OCI-LY3 (cell line): Measurements from ENCODE around the gene UMODL1.

Source experiments
- H2AFZ ChIP-seq: fragments of 200-600, 300-600 bp; shearing (Covaris generic); 2 replicates; pipeline ENCODE4 v1.6.0; 2014; ENCODE audit warnings: antibody characterized with exemption, low read depth, low read length
- H3K27ac ChIP-seq: fragments of 200-600, 300-600 bp; sonication (generic); 2 replicates; pipeline ENCODE4 v1.5.1; 2014; ENCODE audit warnings: mild to moderate bottlenecking, low read length, moderate library complexity, mixed read lengths
- H3K27me3 ChIP-seq: fragments of 200-600, 300-600 bp; sonication (generic); 2 replicates; pipeline ENCODE4 v1.6.1; 2014; ENCODE audit warnings: low read depth, low read length, mixed read lengths
- H3K36me3 ChIP-seq: fragments of 200-600, 300-600 bp; sonication (generic); replicated peaks from 2 replicates; pipeline ENCODE3; 2014; ENCODE audit warnings: low read depth, low read length, mixed read lengths
- H3K4me1 ChIP-seq: fragments of 300-600, 200-600 bp; sonication (generic); 2 replicates; pipeline ENCODE4 v1.6.1; 2014; ENCODE audit warnings: low read length, mixed read lengths
- H3K4me2 ChIP-seq: fragments of 200-600, 300-600 bp; sonication (generic); 2 replicates; pipeline ENCODE4 v1.6.1; 2014; ENCODE audit warnings: low read length, mixed read lengths
- H3K4me3 ChIP-seq: fragments of 300-600, 200-600 bp; sonication (generic); 2 replicates; pipeline ENCODE4 v1.5.1; 2014; ENCODE audit warnings: antibody characterized with exemption, mild to moderate bottlenecking, low read length, moderate library complexity
- H3K79me2 ChIP-seq: fragments of 300-600, 200-600 bp; shearing (Covaris generic); 2 replicates; pipeline ENCODE4 v1.6.1; 2014; ENCODE audit warnings: mild to moderate bottlenecking, low read length, mixed read lengths
- H3K9ac ChIP-seq: fragments of 300-600, 200-600 bp; shearing (Covaris generic); 2 replicates; pipeline ENCODE4 v1.6.0; 2014; ENCODE audit warnings: mild to moderate bottlenecking, low read length, moderate library complexity
- H3K9me3 ChIP-seq: fragments of 200-600, 300-600 bp; shearing (Covaris generic); 2 replicates; pipeline ENCODE4 v1.6.1; 2014; ENCODE audit warnings: low read length, mixed read lengths; ENCODE audit not compliant: insufficient read depth
- H4K20me1 ChIP-seq: fragments of 200-600, 300-600 bp; sonication (generic); 2 replicates; pipeline ENCODE4 v1.6.1; 2016; ENCODE audit warnings: low read length, mixed read lengths; ENCODE audit not compliant: insufficient read depth
- EZH2phosphoT487 ChIP-seq: fragments of 200-600 bp; shearing (Covaris generic); IDR thresholded peaks from 2 replicates; pipeline ENCODE4 v1.6.1; 2018; ENCODE audit warnings: antibody characterized with exemption, mixed run types, low read depth
- TF ChIP-seq, protein P1 (sequence below): fragments of 200-600, 300-600 bp; sonication (generic); IDR thresholded peaks from 2 replicates; pipeline ENCODE4 v1.5.1; 2014; ENCODE audit warnings: antibody characterized with exemption, low read length, low read depth

Gene UMODL1

DNA sequence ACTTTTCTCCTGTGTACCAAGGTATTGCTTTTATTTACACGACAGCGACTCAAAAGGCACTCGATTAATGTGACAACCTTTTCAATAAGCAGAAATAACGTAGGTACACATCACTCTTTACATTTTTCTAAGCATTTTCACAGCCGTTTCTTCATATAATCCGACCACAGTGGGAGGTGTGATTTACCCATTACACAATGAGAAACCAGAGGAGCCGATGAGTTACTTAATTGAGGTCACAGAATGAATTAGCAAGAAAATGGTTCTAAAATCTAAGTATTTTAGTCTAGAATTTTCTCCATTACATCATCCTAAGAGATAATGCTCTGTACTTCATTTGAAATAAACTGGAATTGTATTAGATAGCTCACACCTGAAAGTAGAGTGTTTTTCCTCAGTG lies 71.5 kb downstream of the UMODL1 start:
- no peaks in the 10 kb centered on the region for H3K27me3 ChIP-seq
- TF ChIP-seq, protein P1, sequence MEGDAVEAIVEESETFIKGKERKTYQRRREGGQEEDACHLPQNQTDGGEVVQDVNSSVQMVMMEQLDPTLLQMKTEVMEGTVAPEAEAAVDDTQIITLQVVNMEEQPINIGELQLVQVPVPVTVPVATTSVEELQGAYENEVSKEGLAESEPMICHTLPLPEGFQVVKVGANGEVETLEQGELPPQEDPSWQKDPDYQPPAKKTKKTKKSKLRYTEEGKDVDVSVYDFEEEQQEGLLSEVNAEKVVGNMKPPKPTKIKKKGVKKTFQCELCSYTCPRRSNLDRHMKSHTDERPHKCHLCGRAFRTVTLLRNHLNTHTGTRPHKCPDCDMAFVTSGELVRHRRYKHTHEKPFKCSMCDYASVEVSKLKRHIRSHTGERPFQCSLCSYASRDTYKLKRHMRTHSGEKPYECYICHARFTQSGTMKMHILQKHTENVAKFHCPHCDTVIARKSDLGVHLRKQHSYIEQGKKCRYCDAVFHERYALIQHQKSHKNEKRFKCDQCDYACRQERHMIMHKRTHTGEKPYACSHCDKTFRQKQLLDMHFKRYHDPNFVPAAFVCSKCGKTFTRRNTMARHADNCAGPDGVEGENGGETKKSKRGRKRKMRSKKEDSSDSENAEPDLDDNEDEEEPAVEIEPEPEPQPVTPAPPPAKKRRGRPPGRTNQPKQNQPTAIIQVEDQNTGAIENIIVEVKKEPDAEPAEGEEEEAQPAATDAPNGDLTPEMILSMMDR, result no peak
- TF ChIP-seq EZH2phosphoT487, result no peak
- no peak overlapping the region for H3K9ac ChIP-seq
- no peak overlapping the region for H3K27ac ChIP-seq
- peaks cover 16% of the 10 kb centered on the region for H3K4me1 ChIP-seq
- no peaks in the 10 kb centered on the region for H3K9me3 ChIP-seq
- H3K79me2 ChIP-seq, result no peaks in the 10 kb centered on the region
- no peak overlapping the region for H3K4me2 ChIP-seq
- H3K4me3 ChIP-seq, result no peak overlapping the region
- no peaks in the 10 kb centered on the region for H4K20me1 ChIP-seq
- no peak overlapping the region for H2AFZ ChIP-seq
- H3K36me3 ChIP-seq, result no peaks in the 10 kb centered on the region

DNA sequence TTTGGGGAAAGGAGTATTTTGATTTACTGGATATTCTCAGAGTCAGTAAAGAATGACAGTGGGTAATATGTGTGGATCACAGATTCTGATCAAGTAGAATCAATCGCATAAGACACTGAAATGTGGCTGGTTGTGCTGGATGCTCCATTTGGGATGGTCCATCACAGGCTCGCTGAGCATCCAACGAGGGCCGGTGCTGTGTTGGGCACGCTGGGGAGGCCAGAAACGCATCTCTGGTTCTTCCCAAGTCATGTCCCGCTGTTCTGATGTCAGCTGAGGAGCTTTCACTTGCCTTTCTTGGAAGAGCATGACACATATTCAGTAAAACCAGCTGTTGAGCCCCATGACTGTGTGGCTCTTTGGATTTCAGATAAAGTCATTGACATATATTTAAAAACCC lies 72.0 kb downstream of the UMODL1 start:
- H3K79me2 ChIP-seq, result no peaks in the 10 kb centered on the region
- no peaks in the 10 kb centered on the region for H3K9me3 ChIP-seq
- H3K4me1 ChIP-seq, result peaks cover 16% of the 10 kb centered on the region
- no peak overlapping the region for H3K4me3 ChIP-seq
- H3K4me2 ChIP-seq, result no peak overlapping the region
- no peak for TF ChIP-seq EZH2phosphoT487
- TF ChIP-seq, protein P1, result no peak
- H3K27me3 ChIP-seq, result no peaks in the 10 kb centered on the region
- H3K27ac ChIP-seq, result no peak overlapping the region
- H3K36me3 ChIP-seq, result no peaks in the 10 kb centered on the region
- no peak overlapping the region for H3K9ac ChIP-seq
- H4K20me1 ChIP-seq, result no peaks in the 10 kb centered on the region
- no peak overlapping the region for H2AFZ ChIP-seq

DNA sequence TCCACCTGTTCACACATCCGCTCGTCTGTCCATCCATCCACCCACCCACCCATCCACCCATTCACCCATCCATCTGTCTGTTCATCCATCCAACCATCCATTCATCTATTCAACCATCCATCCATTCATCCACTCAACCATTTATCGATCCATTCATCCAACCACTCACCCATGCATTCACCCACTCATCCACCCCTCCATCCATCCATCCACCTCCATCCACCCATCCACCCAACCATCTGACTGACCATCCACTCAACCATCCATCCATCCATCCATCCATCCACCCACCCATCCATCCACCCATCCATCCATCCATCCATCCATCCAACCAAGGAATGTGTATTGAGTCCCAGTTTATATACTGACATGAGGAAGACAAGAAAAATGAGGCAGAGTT lies 73.1 kb downstream of the UMODL1 start:
- H2AFZ ChIP-seq, result no peak overlapping the region
- no peaks in the 10 kb centered on the region for H3K9me3 ChIP-seq
- no peak overlapping the region for H3K4me3 ChIP-seq
- no peaks in the 10 kb centered on the region for H3K36me3 ChIP-seq
- no peak overlapping the region for H3K4me2 ChIP-seq
- no peaks in the 10 kb centered on the region for H3K27me3 ChIP-seq
- H3K79me2 ChIP-seq, result no peaks in the 10 kb centered on the region
- no peak overlapping the region for H3K27ac ChIP-seq
- H3K4me1 ChIP-seq, result peaks cover 16% of the 10 kb centered on the region
- H3K9ac ChIP-seq, result no peak overlapping the region
- no peak for TF ChIP-seq EZH2phosphoT487
- no peaks in the 10 kb centered on the region for H4K20me1 ChIP-seq

DNA sequence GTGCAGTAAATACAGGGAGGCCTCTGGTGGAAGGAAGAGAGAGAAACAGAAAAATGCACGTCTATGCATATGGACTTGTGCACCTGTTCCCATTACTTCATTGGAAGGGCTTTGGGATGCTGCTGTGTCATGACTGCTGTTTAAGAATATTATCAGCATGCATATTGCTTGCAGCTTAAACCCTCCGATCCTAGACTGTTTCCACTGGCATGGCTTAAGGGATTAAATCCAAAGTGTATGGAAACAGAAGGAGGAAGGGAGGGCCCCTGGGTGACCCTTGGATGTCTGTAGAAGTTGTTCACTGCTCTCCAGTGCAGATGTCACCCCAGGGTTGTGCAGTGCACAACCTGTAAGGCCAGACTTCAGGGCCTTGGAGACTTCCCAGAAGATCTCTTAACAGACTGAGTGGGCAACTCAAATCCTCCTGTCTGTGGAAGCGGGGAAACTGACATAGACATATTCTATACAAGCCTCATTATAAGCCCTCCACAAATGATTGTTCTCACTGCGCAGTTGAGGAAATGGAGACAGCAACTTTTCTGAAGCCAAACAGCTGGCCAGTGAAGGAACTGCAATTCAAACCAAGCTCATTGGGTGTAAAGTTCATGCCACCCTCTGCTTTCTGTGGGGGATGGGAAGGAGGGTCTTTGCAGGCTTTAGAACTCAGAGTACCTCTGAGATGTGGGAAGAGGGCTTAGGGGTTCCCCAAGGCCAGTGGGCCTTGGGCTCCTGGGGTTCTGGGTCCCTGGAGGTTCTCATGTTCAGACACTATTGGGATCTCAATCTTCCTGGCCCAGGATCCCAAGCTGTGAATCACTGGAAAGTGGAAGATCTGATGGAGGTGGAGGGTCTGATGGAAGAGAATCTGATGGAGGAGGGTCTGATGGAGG lies 73.8 kb downstream of the UMODL1 start:
- H3K9ac ChIP-seq, result no peak overlapping the region
- H3K79me2 ChIP-seq, result no peaks in the 10 kb centered on the region
- no peak overlapping the region for H3K4me3 ChIP-seq
- no peaks in the 10 kb centered on the region for H4K20me1 ChIP-seq
- H3K4me2 ChIP-seq, result no peak overlapping the region
- peaks cover 16% of the 10 kb centered on the region for H3K4me1 ChIP-seq
- 0 out of 2 replicates have a peak overlapping the region, but pooled peaks have one; percentile 39 for H2AFZ ChIP-seq
- no peaks in the 10 kb centered on the region for H3K27me3 ChIP-seq
- H3K36me3 ChIP-seq, result no peaks in the 10 kb centered on the region
- TF ChIP-seq, protein P1, result no peak
- no peak for TF ChIP-seq EZH2phosphoT487
- H3K27ac ChIP-seq, result no peak overlapping the region
- no peaks in the 10 kb centered on the region for H3K9me3 ChIP-seq
